HEK293 (cell line): ENCODE data around the gene SLC25A13.
A peak's percentile ranks its signal among the peaks of the same experiment; 100 is the strongest.

Experiments
- CTCF ChIA-PET: fragments of 350-600 bp; formaldehyde crosslinking; extraction: SDS; loops from one replicate; lab custom pipeline; 2021; ENCODE audit warnings: antibody characterized with exemption; lab: Yijun Ruan, JAX
- POLR2A ChIA-PET: fragments of 300-600 bp; formaldehyde crosslinking; extraction: SDS; loops from one replicate; lab custom pipeline; 2020; ENCODE audit warnings: antibody characterized with exemption, inconsistent platforms; lab: Yijun Ruan, JAX
- H3K27ac ChIP-seq: fragments of 200-500 bp; sonication (Bioruptor generic); 2 replicates; pipeline ENCODE4 v1.5.1; 2014; ENCODE audit warnings: low read depth, low read length, control low read depth, inconsistent platforms; ENCODE audit errors: extremely low read depth
- H3K36me3 ChIP-seq, 2 experiments: fragments of 200-500 bp in 1 of 2; sonication (Bioruptor generic) in 1 of 2; 1 replicate in 1 of 2; 2 replicates in 1 of 2; pipeline ENCODE4 v1.5.1; 2014 to 2017; ENCODE audit warnings: inconsistent platforms in 2 of 2, low read length in 2 of 2; ENCODE audit not compliant: control insufficient read depth in 2 of 2, insufficient read depth in 1 of 2
- H3K4me1 ChIP-seq: fragments of 200-500 bp; sonication (Bioruptor generic); 2 replicates; pipeline ENCODE4 v1.5.1; 2014; ENCODE audit warnings: mild to moderate bottlenecking, low read length, inconsistent platforms; ENCODE audit not compliant: control insufficient read depth, insufficient read depth
- H3K4me3 ChIP-seq: 2 replicates; pipeline ENCODE4 v1.5.1; 2011; ENCODE audit warnings: low read depth, mild to moderate bottlenecking, control low read depth, low read length, moderate library complexity
- H3K9me3 ChIP-seq: fragments of 200-500 bp; sonication (Bioruptor generic); 2 replicates; pipeline ENCODE4 v1.5.1; 2014; ENCODE audit warnings: low read depth, low read length, inconsistent platforms; ENCODE audit not compliant: control insufficient read depth, insufficient read depth
- KLF16 ChIP-seq: fragments of 450-650 bp; formaldehyde crosslinking; IDR thresholded peaks from 2 replicates; pipeline ENCODE4 v1.5.1; 2017; ENCODE audit warnings: missing biosample characterization, missing genetic modification characterization
- PRDM1 ChIP-seq: fragments of 450-650 bp; formaldehyde crosslinking; IDR thresholded peaks from 2 replicates; pipeline ENCODE4; 2016; ENCODE audit warnings: missing biosample characterization, missing genetic modification characterization
- PRDM6 ChIP-seq: fragments of 450-650 bp; formaldehyde crosslinking; IDR thresholded peaks from 2 replicates; pipeline ENCODE4 v1.5.1; 2017; ENCODE audit warnings: missing biosample characterization, missing genetic modification characterization
- SALL2 ChIP-seq: fragments of 450-650 bp; formaldehyde crosslinking; IDR thresholded peaks from 2 replicates; pipeline ENCODE4 v1.5.0; 2017; ENCODE audit warnings: missing biosample characterization, mild to moderate bottlenecking, missing genetic modification characterization, borderline replicate concordance
- SCRT1 ChIP-seq: fragments of 450-650 bp; formaldehyde crosslinking; IDR thresholded peaks from 2 replicates; pipeline ENCODE4 v1.5.1; 2016; ENCODE audit warnings: missing biosample characterization, missing genetic modification characterization, borderline replicate concordance
- TRIM28 ChIP-seq: IDR thresholded peaks from 2 replicates; pipeline ENCODE4 v1.6.1; 2011; ENCODE audit warnings: low read length, control low read depth, borderline replicate concordance
- TSHZ1 ChIP-seq: fragments of 450-650 bp; formaldehyde crosslinking; IDR thresholded peaks from 2 replicates; pipeline ENCODE4 v1.5.1; 2016; ENCODE audit warnings: missing biosample characterization, missing genetic modification characterization, borderline replicate concordance
- ZBTB21 ChIP-seq: fragments of 450-650 bp; formaldehyde crosslinking; IDR thresholded peaks from 2 replicates; pipeline ENCODE4 v1.5.1; 2017; ENCODE audit warnings: missing biosample characterization, missing genetic modification characterization
- ZFP37 ChIP-seq: fragments of 450-650 bp; formaldehyde crosslinking; IDR thresholded peaks from 2 replicates; pipeline ENCODE4 v1.5.1; 2016; ENCODE audit warnings: missing biosample characterization, missing genetic modification characterization
- ZNF155 ChIP-seq: fragments of 450-650 bp; formaldehyde crosslinking; IDR thresholded peaks from 2 replicates; pipeline ENCODE4 v1.5.1; 2016; ENCODE audit warnings: missing biosample characterization, missing genetic modification characterization
- ZNF174 ChIP-seq: fragments of 450-650 bp; formaldehyde crosslinking; IDR thresholded peaks from 2 replicates; pipeline ENCODE4 v1.5.0; 2017; ENCODE audit warnings: missing biosample characterization, mild to moderate bottlenecking, missing genetic modification characterization
- ZNF214 ChIP-seq: fragments of 450-650 bp; formaldehyde crosslinking; IDR thresholded peaks from 2 replicates; pipeline ENCODE4 v1.5.1; 2017; ENCODE audit warnings: missing biosample characterization, mild to moderate bottlenecking, missing genetic modification characterization, borderline replicate concordance
- ZNF302 ChIP-seq: fragments of 450-650 bp; formaldehyde crosslinking; IDR thresholded peaks from 2 replicates; pipeline ENCODE4 v1.5.1; 2016; ENCODE audit warnings: missing biosample characterization, missing genetic modification characterization, low read depth
- ZNF335 ChIP-seq: fragments of 450-650 bp; formaldehyde crosslinking; conservative IDR thresholded peaks from 2 replicates; pipeline ENCODE4 v1.5.1; 2016; ENCODE audit warnings: missing biosample characterization, missing genetic modification characterization
- ZNF350 ChIP-seq: fragments of 450-650 bp; formaldehyde crosslinking; IDR thresholded peaks from 2 replicates; pipeline ENCODE4 v1.5.0; 2017; ENCODE audit warnings: missing biosample characterization, mild to moderate bottlenecking, missing genetic modification characterization
- ZNF362 ChIP-seq: fragments of 450-650 bp; formaldehyde crosslinking; IDR thresholded peaks from 2 replicates; pipeline ENCODE4 v1.5.1; 2016; ENCODE audit warnings: missing biosample characterization, missing genetic modification characterization
- ZNF48 ChIP-seq: fragments of 450-650 bp; formaldehyde crosslinking; IDR thresholded peaks from 2 replicates; pipeline ENCODE4 v1.5.1; 2016; ENCODE audit warnings: missing biosample characterization, missing genetic modification characterization
- ZNF544 ChIP-seq: fragments of 450-650 bp; formaldehyde crosslinking; IDR thresholded peaks from 2 replicates; pipeline ENCODE4 v1.5.0; 2017; ENCODE audit warnings: missing biosample characterization, missing genetic modification characterization
- ZNF585B ChIP-seq: fragments of 450-650 bp; formaldehyde crosslinking; IDR thresholded peaks from 2 replicates; pipeline ENCODE4 v1.5.1; 2016; ENCODE audit warnings: missing biosample characterization, missing genetic modification characterization
- ZNF629 ChIP-seq: fragments of 450-650 bp; formaldehyde crosslinking; IDR thresholded peaks from 2 replicates; pipeline ENCODE4 v1.5.1; 2017; ENCODE audit warnings: missing biosample characterization, missing genetic modification characterization
- ZNF776 ChIP-seq: fragments of 450-650 bp; formaldehyde crosslinking; IDR thresholded peaks from 2 replicates; pipeline ENCODE4 v1.5.0; 2017; ENCODE audit warnings: missing biosample characterization, missing genetic modification characterization, borderline replicate concordance

The SLC25A13 gene

GRCh38 chr7:96152706-96153105 lies 169.2 kb downstream of the SLC25A13 start:
- CTCF ChIA-PET: no interaction called here
- Histone ChIP-seq H3K36me3 (peaks cover 0 to 6% of the 10 kb centered on the region in 2 experiments; a peak in 1 of 3 replicates), H3K4me1 (no peaks in the 10 kb centered on the region), H3K9me3 (no peaks in the 10 kb centered on the region), H3K27ac (no peak overlapping the region), H3K4me3 (no peak overlapping the region)
- TF ChIP-seq TRIM28: no peak
- TF ChIP-seq TSHZ1 (tag by site-specific recombination): no peak
- peak; percentile 53 for TF ChIP-seq PRDM1 (tag by site-specific recombination)
- TF ChIP-seq ZNF335 (tag by site-specific recombination): no peak
- POLR2A ChIA-PET: no interaction called here

- CTCF ChIA-PET: no interaction called here
- POLR2A ChIA-PET: no interaction called here
- Histone ChIP-seq H3K4me3 (no peak overlapping the region), H3K27ac (no peak overlapping the region), H3K4me1 (no peaks in the 10 kb centered on the region), H3K36me3 (peaks cover 0 to 6% of the 10 kb centered on the region in 2 experiments; a peak in 1 of 3 replicates), H3K9me3 (no peaks in the 10 kb centered on the region)
- TF ChIP-seq PRDM6 (tag by site-specific recombination) (no peak), ZNF302 (tag by site-specific recombination) (no peak), KLF16 (tag by site-specific recombination) (no peak), ZNF362 (no peak), ZFP37 (tag by site-specific recombination) (no peak), SALL2 (tag by site-specific recombination) (no peak), ZNF776 (no peak), ZNF214 (tag by site-specific recombination) (no peak), SCRT1 (tag by site-specific recombination) (no peak), ZNF155 (tag by site-specific recombination) (no peak), ZNF48 (tag by site-specific recombination) (no peak), ZNF544 (tag by site-specific recombination) (no peak), ZNF174 (no peak)
Observed at GRCh38 chr7:96151889-96152288, 170.0 kb downstream of the SLC25A13 start.

- no peaks in the 10 kb centered on the region for H3K9me3 ChIP-seq
- peaks cover 6 to 9% of the 10 kb centered on the region in 2 experiments; a peak in 2 of 3 replicates for H3K36me3 ChIP-seq
- H3K4me1 ChIP-seq: no peaks in the 10 kb centered on the region
- ChIA-PET POLR2A (no interaction called here), CTCF (interaction anchor here (0.7 kb wide), 1 partner anchor 386 kb away, joined by 4 read pairs; no protein-coding TSS in a partner anchor)
- no peak overlapping the region for H3K27ac ChIP-seq
- no peak overlapping the region for H3K4me3 ChIP-seq
- TF ChIP-seq ZNF585B (tag by site-specific recombination): no peak
- no peak for TF ChIP-seq ZBTB21 (tag by site-specific recombination)
- no peak for TF ChIP-seq ZNF629
- TF ChIP-seq ZNF350 (tag by site-specific recombination): no peak
Observed at GRCh38 chr7:96144260-96144526, 177.7 kb downstream of the SLC25A13 start.
